Lower leg skin (tissue), 3 donors: Measurements from ENCODE around the gene HDAC9.

Source experiments
- POLR2A ChIP-seq, 2 donors: fragments of 450-650 bp; IDR thresholded peaks; one replicate each; pipeline ENCODE4 v1.6.1; 2016 to 2017; ENCODE audit warnings: antibody characterized with exemption in 2 of 2, mild to moderate bottlenecking in 1 of 2, moderate library complexity in 1 of 2
- TF ChIP-seq, protein P1 (sequence below), 3 donors: fragments of 450-650 bp; IDR thresholded peaks; one replicate each; pipeline ENCODE4 v1.5.1; 2016; ENCODE audit warnings: antibody characterized with exemption in 3 of 3, mild to moderate bottlenecking in 3 of 3, moderate library complexity in 2 of 3

DNA sequence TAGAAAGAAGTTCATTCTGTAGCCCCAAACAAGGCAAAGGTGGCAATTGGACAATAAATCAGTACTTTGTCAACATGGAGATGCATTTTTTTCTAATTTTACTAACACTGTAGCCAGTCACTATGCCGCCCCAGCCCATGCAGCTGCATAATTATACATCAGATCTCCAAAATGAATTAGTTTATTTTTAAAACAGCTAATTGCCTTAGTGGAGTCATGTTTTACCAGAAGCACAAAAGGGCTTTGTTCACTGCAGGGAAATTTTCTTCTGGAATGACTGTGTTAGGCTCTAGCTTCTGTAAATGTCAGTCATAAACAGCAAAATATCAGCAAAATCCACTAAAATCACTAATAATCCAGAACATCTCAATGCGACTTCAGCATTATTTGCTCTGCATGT, 20.1 kb upstream of the HDAC9 start:
- TF ChIP-seq, protein P1, sequence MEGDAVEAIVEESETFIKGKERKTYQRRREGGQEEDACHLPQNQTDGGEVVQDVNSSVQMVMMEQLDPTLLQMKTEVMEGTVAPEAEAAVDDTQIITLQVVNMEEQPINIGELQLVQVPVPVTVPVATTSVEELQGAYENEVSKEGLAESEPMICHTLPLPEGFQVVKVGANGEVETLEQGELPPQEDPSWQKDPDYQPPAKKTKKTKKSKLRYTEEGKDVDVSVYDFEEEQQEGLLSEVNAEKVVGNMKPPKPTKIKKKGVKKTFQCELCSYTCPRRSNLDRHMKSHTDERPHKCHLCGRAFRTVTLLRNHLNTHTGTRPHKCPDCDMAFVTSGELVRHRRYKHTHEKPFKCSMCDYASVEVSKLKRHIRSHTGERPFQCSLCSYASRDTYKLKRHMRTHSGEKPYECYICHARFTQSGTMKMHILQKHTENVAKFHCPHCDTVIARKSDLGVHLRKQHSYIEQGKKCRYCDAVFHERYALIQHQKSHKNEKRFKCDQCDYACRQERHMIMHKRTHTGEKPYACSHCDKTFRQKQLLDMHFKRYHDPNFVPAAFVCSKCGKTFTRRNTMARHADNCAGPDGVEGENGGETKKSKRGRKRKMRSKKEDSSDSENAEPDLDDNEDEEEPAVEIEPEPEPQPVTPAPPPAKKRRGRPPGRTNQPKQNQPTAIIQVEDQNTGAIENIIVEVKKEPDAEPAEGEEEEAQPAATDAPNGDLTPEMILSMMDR (IDR thresholded peaks at IDR 0.05) = no peak
- no peak for TF ChIP-seq POLR2A (IDR thresholded peaks at IDR 0.05)
